GM13977 (cell line): ENCODE results near the gene SYT2.
"Not testable (repeated sequence)": the region's sequence is repeated elsewhere in the genome, so short reads cannot be mapped to it uniquely, and the experiment has no call there.

Experiments
- DNase-seq: peaks from one replicate; pipeline ENCODE4 v3.0.0; 2012; ENCODE audit warnings: low spot score
- CTCF ChIP-seq: IDR thresholded peaks from 2 replicates; pipeline ENCODE4 v1.5.1; 2012; ENCODE audit warnings: mild to moderate bottlenecking, control low read depth; ENCODE audit not compliant: insufficient read depth; ENCODE audit errors: extremely low read depth, missing control alignments
- in situ Hi-C: fragments of 300-500 bp; cut with MboI; formaldehyde crosslinking; loops from one replicate; pipeline ENCODE4 v1.12.0; 2022; ENCODE audit warnings: low sequenced_read_pairs, low pct_unique_long_range_greater_than_20kb, mixed read lengths, inconsistent platforms; ENCODE audit not compliant: unreplicated experiment

The SYT2 gene

GRCh38 chr1:202716654-202717053 is 6.4 kb upstream of the SYT2 start:
- no peak for TF ChIP-seq CTCF
- no peak for DNase-seq
- in situ Hi-C loops, result loop anchor here (25.0 kb wide), 2 partner anchors 254 to 529 kb away; partner anchors contain the start of gene LGR6

DNA sequence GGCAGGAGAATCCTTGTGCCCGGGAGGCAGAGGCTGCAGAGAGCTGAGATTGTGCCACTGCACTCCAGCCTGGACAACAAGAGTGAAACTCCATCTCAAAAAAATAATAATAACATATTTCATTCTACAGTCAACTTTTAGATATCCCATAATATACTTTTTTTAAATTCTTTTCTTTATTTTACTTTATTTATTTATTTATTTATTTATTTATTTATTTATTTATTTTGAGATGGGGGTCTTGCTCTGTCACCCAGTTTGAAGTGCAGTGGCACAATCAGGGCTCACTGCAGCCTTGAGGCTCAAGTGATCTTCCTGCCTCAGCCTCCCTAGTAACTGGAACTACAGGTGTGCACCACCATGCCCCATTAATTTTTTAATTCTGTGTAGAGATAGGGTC is 3.9 kb upstream of the SYT2 start:
- not testable (repeated sequence) for DNase-seq
- in situ Hi-C loops, result loop anchor here (25.0 kb wide), 2 partner anchors 252 to 527 kb away; partner anchors contain the start of gene LGR6

GRCh38 chr1:202713110-202713509 is 2.9 kb upstream of the SYT2 start:
- no peak for DNase-seq
- no peak for TF ChIP-seq CTCF
- in situ Hi-C loops, result loop anchor here (25.0 kb wide), 2 partner anchors 251 to 526 kb away; partner anchors contain the start of gene LGR6

DNA sequence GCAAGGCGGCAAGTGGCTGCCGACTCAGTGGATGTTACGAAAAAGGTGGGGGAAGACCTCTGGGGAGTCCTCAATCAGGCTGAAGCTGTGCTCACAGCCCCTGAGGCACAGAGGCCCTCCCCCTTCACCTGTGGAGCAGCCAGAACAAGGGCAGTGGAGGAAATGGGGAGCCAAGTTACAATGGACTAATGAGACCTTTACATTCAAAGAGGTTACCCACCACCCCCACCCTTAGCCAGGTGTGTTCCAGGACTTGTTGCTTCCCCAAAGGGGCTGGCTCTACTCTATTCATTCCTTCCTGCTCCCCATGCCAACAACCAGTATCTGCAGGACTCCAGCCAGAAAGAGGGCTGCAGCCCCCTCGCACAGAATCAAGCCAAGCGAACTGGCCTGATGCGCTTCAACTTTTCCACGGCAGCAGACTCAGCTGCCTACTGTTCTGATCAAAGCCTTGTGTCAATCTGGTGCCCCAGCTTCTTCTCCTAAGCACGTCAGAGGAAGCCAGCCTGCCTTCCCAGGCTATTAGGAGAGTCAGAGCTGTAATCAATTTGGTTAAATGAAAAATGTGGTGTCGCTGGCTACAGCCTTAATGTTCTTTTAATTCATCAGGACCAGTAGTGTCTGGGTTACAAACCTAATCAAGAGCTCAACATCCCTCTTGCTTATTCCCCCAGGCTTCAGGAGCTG is 1.8 kb upstream of the SYT2 start:
- in situ Hi-C loops, result loop anchor here (25.0 kb wide), 2 partner anchors 250 to 525 kb away; partner anchors contain the start of gene LGR6
- TF ChIP-seq CTCF, result no peak
- DNase-seq, result no peak

- no peak for DNase-seq
- in situ Hi-C loops, result loop anchor here (25.0 kb wide), 2 partner anchors 247 to 522 kb away; partner anchors contain the start of gene LGR6
- TF ChIP-seq CTCF, result no peak
Observed at GRCh38 chr1:202709276-202710041, 795 bp downstream of the SYT2 start.

DNA sequence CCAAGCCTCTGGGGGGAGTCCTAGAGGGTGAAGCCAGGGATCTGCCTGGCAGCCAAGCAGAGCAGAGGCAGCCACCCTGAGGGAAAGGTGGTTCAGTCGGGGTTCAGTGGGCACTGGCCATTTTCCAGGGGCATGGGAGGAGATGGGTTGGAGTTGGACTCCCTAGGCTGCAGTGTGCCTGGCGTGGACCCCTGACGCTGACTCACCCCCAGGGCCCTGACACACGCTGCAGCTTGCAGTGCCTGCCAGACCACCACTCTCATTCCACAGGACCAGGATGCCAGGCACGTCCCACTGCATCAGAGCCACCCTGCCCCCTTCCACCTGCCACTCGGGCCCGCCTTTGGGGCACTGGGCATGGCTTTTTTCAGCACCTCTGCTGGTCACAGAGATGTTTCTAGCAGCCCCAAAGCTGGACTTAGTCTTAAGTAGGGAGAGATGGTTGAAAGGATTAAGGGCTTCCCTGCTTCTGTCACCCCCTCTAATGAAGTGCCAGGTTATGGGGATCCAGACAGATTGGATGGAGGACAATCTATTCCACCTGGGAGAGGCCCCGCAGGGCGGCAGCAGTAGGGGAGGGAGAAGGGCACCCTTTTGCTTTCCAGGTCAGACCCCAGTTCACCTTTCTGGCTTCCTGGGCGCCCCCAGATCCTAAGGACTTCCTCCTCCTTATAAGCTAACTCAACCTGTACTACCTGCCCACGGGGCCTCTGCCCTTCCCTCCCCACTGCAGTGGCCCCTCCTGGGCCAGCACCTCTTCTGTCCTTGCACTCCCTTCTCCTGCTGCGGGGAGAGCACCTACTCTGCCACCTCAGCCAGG is 1.6 kb downstream of the SYT2 start:
- no peak for TF ChIP-seq CTCF
- in situ Hi-C loops, result loop anchor here (25.0 kb wide), 2 partner anchors 246 to 521 kb away; partner anchors contain the start of gene LGR6
- DNase-seq, result no peak
